ENCODE data around the gene METTL17. TPM values are rescaled to one million over a fixed set of nuclear protein-coding genes. Genes with fewer than 3 reads are reported as not detected.

METTL17 gene
- total RNA-seq, 1 donor from 2014 or later: 38.8 TPM

- intact Hi-C loops (cut with DNase I): no loop called here
- Histone ChIP-seq H3K27me3 (no peaks in the 10 kb centered on the region), H3K4me3 (no peak overlapping the region), H3K36me3 (no peaks in the 10 kb centered on the region), H3K4me1 (peaks cover 0 to 1% of the 10 kb centered on the region in 2 donors), H3K9me3 (no peaks in the 10 kb centered on the region), H3K27ac (no peak overlapping the region)
- no peak for TF ChIP-seq CTCF (IDR thresholded peaks at IDR 0.05)
- DNase-seq (ENCODE audit: low spot score in 2 of 2): no peak
Observed at GRCh38 chr14:20969336-20969735, 20.4 kb upstream of the METTL17 start.

DNA sequence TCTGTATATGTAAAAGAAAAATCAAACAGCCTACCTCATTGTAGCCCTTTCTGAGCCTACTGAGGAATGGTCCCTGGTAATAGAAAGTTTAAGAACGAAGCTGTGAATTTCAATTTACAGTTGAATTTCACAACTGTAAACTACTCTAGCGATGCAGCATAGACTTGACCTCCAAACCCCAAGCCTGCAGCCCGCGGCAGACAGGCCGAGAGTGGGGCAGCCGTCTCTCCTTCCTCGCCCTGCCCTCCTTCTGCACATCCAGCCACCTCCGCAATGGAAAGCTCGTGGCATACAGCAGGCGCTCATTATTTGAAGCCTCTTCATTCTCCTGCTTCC lies 19.2 kb upstream of the METTL17 start:
- H3K27ac ChIP-seq: peak overlapping the region; percentile 80 to 85
- DNase-seq (ENCODE audit: low spot score in 2 of 2): no peak
- H3K36me3 ChIP-seq: no peaks in the 10 kb centered on the region
- peak overlapping the region; percentile 58 to 75 for H3K4me3 ChIP-seq
- H3K27me3 ChIP-seq: no peaks in the 10 kb centered on the region
- intact Hi-C loops (cut with DNase I): loop anchor here (2.0 to 5.0 kb wide), 3 partner anchors 288 to 358 kb away; no protein-coding TSS in a partner anchor
- H3K9me3 ChIP-seq: no peaks in the 10 kb centered on the region
- no peak for TF ChIP-seq CTCF (IDR thresholded peaks at IDR 0.05)
- H3K4me1 ChIP-seq: peaks cover 0 to 5% of the 10 kb centered on the region in 2 donors

DNA sequence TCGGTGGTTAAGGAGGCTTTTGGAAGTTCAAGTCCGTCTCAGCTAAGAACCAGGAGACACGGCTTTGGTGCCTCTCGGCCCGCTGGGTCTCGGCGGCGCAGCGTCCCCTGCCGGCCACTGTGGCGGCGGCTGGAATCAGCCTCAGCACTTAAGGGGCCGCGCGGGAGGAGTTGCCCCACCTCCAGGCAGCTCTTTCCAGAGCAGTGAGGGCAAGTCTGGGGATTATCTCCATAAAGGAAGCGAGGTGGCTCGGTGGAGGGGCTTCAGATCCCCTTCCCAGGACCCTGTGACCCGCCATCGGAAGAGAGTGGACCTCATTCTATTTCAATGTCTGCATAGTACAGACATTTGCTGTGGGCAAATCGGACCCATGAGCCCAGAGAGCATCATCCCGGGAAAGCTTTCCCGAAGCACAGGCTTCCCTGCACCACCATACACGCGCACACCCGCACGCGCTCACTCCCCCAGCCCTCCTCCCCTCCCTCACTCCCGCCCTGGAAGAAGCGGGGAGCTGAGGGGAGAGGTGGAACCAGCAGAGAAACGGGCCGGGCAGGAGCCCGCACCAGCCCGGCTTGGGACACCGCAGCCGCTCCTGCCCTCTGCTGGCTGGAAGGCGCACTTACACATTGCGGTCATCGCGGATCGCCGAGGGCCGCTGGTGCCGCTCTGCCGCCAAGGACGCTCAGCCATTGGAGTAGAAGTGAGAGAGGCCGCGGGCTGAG lies 18.6 kb upstream of the METTL17 start:
- H3K27me3 ChIP-seq: no peaks in the 10 kb centered on the region
- no peaks in the 10 kb centered on the region for H3K9me3 ChIP-seq
- TF ChIP-seq CTCF (IDR thresholded peaks at IDR 0.05): peak; percentile 86 to 93 (median 88)
- peaks cover 0 to 5% of the 10 kb centered on the region in 2 donors for H3K4me1 ChIP-seq
- H3K27ac ChIP-seq: peak overlapping the region; percentile 80 to 85
- no peaks in the 10 kb centered on the region for H3K36me3 ChIP-seq
- peak overlapping the region; percentile 58 to 75 for H3K4me3 ChIP-seq
- peak; percentile 39 to 90 for DNase-seq (ENCODE audit: low spot score in 2 of 2)
- intact Hi-C loops (cut with DNase I): loop anchor here (1.0 to 5.0 kb wide), 5 partner anchors 16 to 359 kb away; no protein-coding TSS in a partner anchor

DNA sequence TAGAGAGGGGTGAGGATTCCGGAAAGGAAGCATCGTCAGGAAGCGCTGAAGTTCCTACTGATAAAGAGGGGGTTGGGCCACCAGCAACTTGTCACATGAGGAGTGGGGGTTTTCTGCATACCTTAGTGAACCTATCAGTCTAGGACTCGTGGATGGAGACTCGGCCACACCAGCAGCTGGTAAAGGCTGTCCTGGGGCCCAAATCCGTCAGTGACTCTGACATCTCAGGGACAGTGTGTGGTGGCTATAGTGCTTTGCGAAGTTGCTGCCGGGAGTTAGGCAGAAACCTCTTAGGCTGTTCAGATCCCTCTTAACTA lies 18.1 kb upstream of the METTL17 start:
- no peaks in the 10 kb centered on the region for H3K27me3 ChIP-seq
- no peaks in the 10 kb centered on the region for H3K9me3 ChIP-seq
- DNase-seq (ENCODE audit: low spot score in 2 of 2): no peak
- no peak for TF ChIP-seq CTCF (IDR thresholded peaks at IDR 0.05)
- intact Hi-C loops (cut with DNase I): loop anchor here (1.0 to 5.0 kb wide), 5 partner anchors 16 to 359 kb away; no protein-coding TSS in a partner anchor
- H3K4me3 ChIP-seq: peak overlapping the region; percentile 58 to 75
- H3K36me3 ChIP-seq: no peaks in the 10 kb centered on the region
- peak overlapping the region; percentile 80 to 85 for H3K27ac ChIP-seq
- peaks cover 0 to 5% of the 10 kb centered on the region in 2 donors for H3K4me1 ChIP-seq

DNA sequence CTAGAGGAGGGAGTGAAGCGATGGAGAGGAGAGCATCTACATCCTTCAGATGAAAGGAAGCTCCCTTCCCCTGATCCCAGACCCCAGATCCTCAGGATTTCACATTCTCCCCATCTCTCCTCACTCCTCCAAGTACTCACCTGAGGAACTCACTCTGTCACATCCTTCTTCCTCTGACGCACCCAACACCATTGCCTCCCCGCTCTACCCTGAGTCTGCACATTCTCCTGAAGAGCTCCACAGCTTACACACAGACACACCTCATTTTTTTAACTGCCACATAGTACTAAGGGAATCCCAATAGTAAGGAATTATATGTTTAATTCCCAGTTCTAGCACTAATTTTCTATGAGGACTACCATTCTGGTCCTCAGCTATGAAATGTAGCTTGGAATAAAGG lies 16.3 kb upstream of the METTL17 start:
- no peak for DNase-seq (ENCODE audit: low spot score in 2 of 2)
- Histone ChIP-seq H3K4me1 (peaks cover 0 to 5% of the 10 kb centered on the region in 2 donors), H3K27me3 (no peaks in the 10 kb centered on the region), H3K4me3 (no peak overlapping the region), H3K9me3 (no peaks in the 10 kb centered on the region), H3K27ac (no peak overlapping the region), H3K36me3 (no peaks in the 10 kb centered on the region)
- intact Hi-C loops (cut with DNase I): loop anchor here (5.0 kb wide), 2 partner anchors 341 to 361 kb away; no protein-coding TSS in a partner anchor
- no peak for TF ChIP-seq CTCF (IDR thresholded peaks at IDR 0.05)
